B cell (primary cell): Measurements from ENCODE around the gene OR13C9. TPM values are rescaled to one million over a fixed set of nuclear protein-coding genes. Genes with fewer than 3 reads are reported as not detected.

Experiments used
- ATAC-seq: fragments of 200-7000 bp; cut with Tn5 transposase; one replicate; pipeline ENCODE4 v1.10.0; 2021; ENCODE audit warnings: low read depth, mild to moderate bottlenecking, moderate number of reproducible peaks, moderate library complexity
- CTCF ChIA-PET: fragments of 350-600 bp; sonication (Branson Sonifier 250); formaldehyde crosslinking; loops from one replicate; lab custom pipeline; 2021; ENCODE audit warnings: antibody characterized with exemption, inconsistent platforms; lab: Charles Lee
- POLR2A ChIA-PET: fragments of 350-600 bp; sonication (Branson Sonifier 250); formaldehyde crosslinking; loops from one replicate; lab custom pipeline; 2021; ENCODE audit warnings: antibody characterized with exemption; lab: Charles Lee
- DNase-seq: peaks from one replicate; pipeline ENCODE4 v3.0.0; 2013
- H2AFZ ChIP-seq: 2 replicates; pipeline ENCODE4 v1.6.1; 2012; ENCODE audit warnings: mild to moderate bottlenecking, low read depth, low read length; ENCODE audit not compliant: insufficient read depth, poor library complexity, severe bottlenecking
- H3K27ac ChIP-seq, 2 donors: 1 replicate in 1 of 2; 2 replicates in 1 of 2; pipeline ENCODE4 v1.5.1; 2012 to 2013; ENCODE audit warnings: low read length in 2 of 2, mild to moderate bottlenecking in 2 of 2, moderate library complexity in 1 of 2
- H3K27me3 ChIP-seq, 4 experiments: fragments of 200-600 bp in 1 of 4; sonication (generic) in 1 of 4; replicated peaks in 1 of 4; 1 replicate in 2 of 4; 2 replicates in 2 of 4; pipeline versions ENCODE4 v1.6.1 to v1.7.0; 2013 to 2016; ENCODE audit warnings: low read length in 3 of 4, mild to moderate bottlenecking in 2 of 4, mixed read lengths in 1 of 4, moderate library complexity in 1 of 4; ENCODE audit not compliant: insufficient read depth in 4 of 4, control insufficient read depth in 3 of 4; ENCODE audit errors: control extremely low read depth in 1 of 4
- H3K36me3 ChIP-seq, 2 experiments: replicated peaks in 1 of 2; 1 replicate in 1 of 2; 2 replicates in 1 of 2; pipeline versions ENCODE4 v1.6.1 to v1.7.1; 2013; ENCODE audit warnings: low read length in 1 of 2; ENCODE audit not compliant: insufficient read depth in 2 of 2, control insufficient read depth in 1 of 2; ENCODE audit errors: control extremely low read depth in 1 of 2, extremely low read depth in 1 of 2
- H3K4me1 ChIP-seq, 2 donors: fragments of 200-600 bp in 1 of 2; sonication (generic) in 1 of 2; 1 replicate in 1 of 2; 2 replicates in 1 of 2; pipeline versions ENCODE4 v1.5.1 to v1.6.1; 2013 to 2017; ENCODE audit warnings: low read length in 2 of 2; ENCODE audit not compliant: control insufficient read depth in 2 of 2, insufficient read depth in 2 of 2
- H3K4me2 ChIP-seq: replicated peaks from 2 replicates; pipeline ENCODE3; 2012; ENCODE audit warnings: mild to moderate bottlenecking, low read depth, low read length; ENCODE audit not compliant: poor library complexity, severe bottlenecking
- H3K4me3 ChIP-seq, 5 experiments: fragments of 200-600 bp in 1 of 5; sonication (generic) in 1 of 5; 1 replicate in 3 of 5; 2 replicates in 2 of 5; pipeline versions ENCODE4 v1.5.1 to v1.7.0; 2011 to 2016; ENCODE audit warnings: low read length in 4 of 5, mild to moderate bottlenecking in 4 of 5, low read depth in 2 of 5, control low read depth in 1 of 5, moderate library complexity in 1 of 5; ENCODE audit not compliant: insufficient read depth in 1 of 5; ENCODE audit errors: control extremely low read depth in 1 of 5, extremely low read depth in 1 of 5
- H3K79me2 ChIP-seq: fragments of 200-600 bp; sonication (generic); one replicate; pipeline ENCODE4 v1.6.0; 2016; ENCODE audit warnings: low read length; ENCODE audit not compliant: control insufficient read depth, insufficient read depth
- H3K9ac ChIP-seq: fragments of 200-600 bp; sonication (generic); 2 replicates; pipeline ENCODE4 v1.6.1; 2017; ENCODE audit warnings: mild to moderate bottlenecking, low read length, moderate library complexity
- H3K9me3 ChIP-seq, 3 donors: one replicate each; pipeline versions ENCODE4 v1.6.1 to v1.7.1; 2013; ENCODE audit warnings: low read length in 2 of 3; ENCODE audit not compliant: control insufficient read depth in 2 of 3, insufficient read depth in 1 of 3; ENCODE audit errors: control extremely low read depth in 1 of 3
- H4K20me1 ChIP-seq: 2 replicates; pipeline ENCODE4 v1.6.0; 2012; ENCODE audit warnings: mild to moderate bottlenecking, low read length; ENCODE audit not compliant: insufficient read depth, control insufficient read depth, poor library complexity, severe bottlenecking
- H3K27ac Mint-ChIP-seq: one replicate; pipeline ENCODE4 v1.8.0; 2021; ENCODE audit warnings: mixed read lengths
- H3K27me3 Mint-ChIP-seq: one replicate; pipeline ENCODE4 v1.8.0; 2021; ENCODE audit warnings: mixed read lengths
- H3K4me1 Mint-ChIP-seq: one replicate; pipeline ENCODE4 v1.8.0; 2021; ENCODE audit warnings: mixed read lengths
- H3K4me3 Mint-ChIP-seq: one replicate; pipeline ENCODE4 v1.8.0; 2021; ENCODE audit warnings: mixed read lengths
- H3K9me3 Mint-ChIP-seq: one replicate; pipeline ENCODE4 v1.8.0; 2022; ENCODE audit warnings: mixed read lengths; ENCODE audit not compliant: insufficient read depth
- EZH2 ChIP-seq: IDR thresholded peaks from 2 replicates; pipeline ENCODE4 v1.6.1; 2012; ENCODE audit warnings: borderline replicate concordance, low read depth, mild to moderate bottlenecking, moderate library complexity, low read length; ENCODE audit not compliant: insufficient read depth, poor library complexity, severe bottlenecking
- WGBS: methylation state at CpG from one replicate; pipeline ENCODE4 v1.1.5; 2013; ENCODE audit warnings: missing lambda C conversion rate; ENCODE audit not compliant: insufficient coverage; 5-methylcytosine and 5-hydroxymethylcytosine counted together
- intact Hi-C: fragments of 100-400 bp; cut with micrococcal nuclease; formaldehyde crosslinking; loops from one replicate; pipeline ENCODE4 v1.10.0; 2022
- polyA plus RNA-seq: library from polyadenylated mRNA; depleted of rRNA; stranded (reverse); fragments of >200 nt; gene quantifications from 2 replicates; pipeline ENCODE4 v1.2.3, GENCODE V29; 2012
- total RNA-seq, 2 donors: library from RNA; stranded (reverse); fragments of 120-200 nt in 1 of 2; gene quantifications; 1 replicate in 1 of 2; 2 replicates in 1 of 2; pipeline versions ENCODE4 v1.2.3 to v1.2.4, GENCODE V29; 2013 to 2022
- TF ChIP-seq, protein P1 (sequence below): fragments of 200-600 bp; IDR thresholded peaks from one replicate; pipeline ENCODE4 v1.8.0; 2022; ENCODE audit warnings: antibody characterized with exemption, mild to moderate bottlenecking

The OR13C9 gene
- total and polyA plus RNA-seq, 2 donors (not counting 1 experiment from before 2014, with no cell fraction given): not detected

GRCh38 chr9:104577263-104577662 lies 40.7 kb downstream of the OR13C9 start:
- intact Hi-C loops: no loop called here
- Histone ChIP-seq H3K36me3 (no peaks in the 10 kb centered on the region), H4K20me1 (no peaks in the 10 kb centered on the region), H3K9ac (no peak overlapping the region), H3K79me2 (no peaks in the 10 kb centered on the region), H3K27me3 (no peaks in the 10 kb centered on the region), H3K4me1 (no peaks in the 10 kb centered on the region), H3K9me3 (peaks cover 0 to 4% (median 0%) of the 10 kb centered on the region in 3 donors), H3K27ac (no peak overlapping the region), H3K4me2 (no peak overlapping the region), H2AFZ (no peak overlapping the region), H3K4me3 (no peak overlapping the region)
- H3K4me1 Mint-ChIP-seq: no peaks in the 10 kb centered on the region
- DNase-seq: no peak
- no peak overlapping the region for H3K4me3 Mint-ChIP-seq
- 93% methylated on average over 4 of the region's 5 CpGs for WGBS
- H3K27me3 Mint-ChIP-seq: no peaks in the 10 kb centered on the region
- TF ChIP-seq, protein P1, sequence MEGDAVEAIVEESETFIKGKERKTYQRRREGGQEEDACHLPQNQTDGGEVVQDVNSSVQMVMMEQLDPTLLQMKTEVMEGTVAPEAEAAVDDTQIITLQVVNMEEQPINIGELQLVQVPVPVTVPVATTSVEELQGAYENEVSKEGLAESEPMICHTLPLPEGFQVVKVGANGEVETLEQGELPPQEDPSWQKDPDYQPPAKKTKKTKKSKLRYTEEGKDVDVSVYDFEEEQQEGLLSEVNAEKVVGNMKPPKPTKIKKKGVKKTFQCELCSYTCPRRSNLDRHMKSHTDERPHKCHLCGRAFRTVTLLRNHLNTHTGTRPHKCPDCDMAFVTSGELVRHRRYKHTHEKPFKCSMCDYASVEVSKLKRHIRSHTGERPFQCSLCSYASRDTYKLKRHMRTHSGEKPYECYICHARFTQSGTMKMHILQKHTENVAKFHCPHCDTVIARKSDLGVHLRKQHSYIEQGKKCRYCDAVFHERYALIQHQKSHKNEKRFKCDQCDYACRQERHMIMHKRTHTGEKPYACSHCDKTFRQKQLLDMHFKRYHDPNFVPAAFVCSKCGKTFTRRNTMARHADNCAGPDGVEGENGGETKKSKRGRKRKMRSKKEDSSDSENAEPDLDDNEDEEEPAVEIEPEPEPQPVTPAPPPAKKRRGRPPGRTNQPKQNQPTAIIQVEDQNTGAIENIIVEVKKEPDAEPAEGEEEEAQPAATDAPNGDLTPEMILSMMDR: no peak
- TF ChIP-seq EZH2: no peak
- POLR2A ChIA-PET: no interaction called here
- H3K27ac Mint-ChIP-seq: no peak overlapping the region
- no peak for ATAC-seq
- CTCF ChIA-PET: no interaction called here
- H3K9me3 Mint-ChIP-seq: peaks cover 10% of the 10 kb centered on the region

GRCh38 chr9:104575456-104575855 lies 42.5 kb downstream of the OR13C9 start:
- no peak overlapping the region for H3K4me3 ChIP-seq
- H3K27me3 ChIP-seq: no peaks in the 10 kb centered on the region
- no peaks in the 10 kb centered on the region for H3K79me2 ChIP-seq
- DNase-seq: no peak
- H3K4me2 ChIP-seq: no peak overlapping the region
- TF ChIP-seq EZH2: no peak
- TF ChIP-seq, protein P1: no peak
- H3K4me1 ChIP-seq: no peaks in the 10 kb centered on the region
- H2AFZ ChIP-seq: no peak overlapping the region
- no peak overlapping the region for H3K4me3 Mint-ChIP-seq
- no peak overlapping the region for H3K27ac ChIP-seq
- no peaks in the 10 kb centered on the region for H3K4me1 Mint-ChIP-seq
- H3K9ac ChIP-seq: no peak overlapping the region
- intact Hi-C loops: no loop called here
- no peak overlapping the region for H3K27ac Mint-ChIP-seq
- H3K9me3 Mint-ChIP-seq: peaks cover 11% of the 10 kb centered on the region
- peaks cover 0 to 4% (median 0%) of the 10 kb centered on the region in 3 donors for H3K9me3 ChIP-seq
- ChIA-PET CTCF (no interaction called here), POLR2A (no interaction called here)
- H4K20me1 ChIP-seq: no peaks in the 10 kb centered on the region
- no peak for ATAC-seq
- H3K27me3 Mint-ChIP-seq: no peaks in the 10 kb centered on the region
- H3K36me3 ChIP-seq: no peaks in the 10 kb centered on the region
- WGBS: no CpG with 5 or more reads among the region's 2 CpGs
